Measurements from ENCODE around the gene CRYBG3.

The CRYBG3 gene

GRCh38 chr3:97860364-97860763, 38.6 kb downstream of the CRYBG3 start:
- CTCF ChIA-PET: no interaction called here
- 100% methylated on average over 2 of the region's 2 CpGs for whole genome bisulfite sequencing (ENCODE audit: insufficient coverage)
- H3K4me1 ChIP-seq (ENCODE audit: control extremely low read depth in 1 of 4, control insufficient read depth in 4 of 4, insufficient read depth in 4 of 4, low read length in 3 of 4): no peaks in the 10 kb centered on the region

DNA sequence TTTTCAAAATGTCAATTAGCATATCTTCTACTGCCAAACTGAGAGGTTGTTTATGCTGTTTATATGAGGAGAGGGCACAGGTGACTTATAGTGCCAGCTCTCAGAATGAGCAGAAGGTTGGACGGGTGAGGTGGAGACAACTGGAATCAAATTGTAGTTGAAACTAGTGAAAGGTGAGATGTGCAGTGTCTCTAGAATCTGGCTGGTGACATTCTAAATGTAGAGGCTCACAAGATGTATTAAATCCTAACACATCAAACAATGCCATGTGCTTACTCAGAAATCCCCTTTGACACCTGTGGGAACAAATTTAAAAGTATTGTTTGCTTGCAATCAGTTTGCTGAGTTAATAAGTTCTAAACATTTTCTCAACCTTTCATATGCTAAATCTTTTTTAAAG, 40.8 kb downstream of the CRYBG3 start:
- H3K4me3 ChIP-seq (ENCODE audit: control insufficient read depth in 1 of 7, extremely low read depth in 1 of 7, insufficient read depth in 4 of 7, low read depth in 2 of 7, low read length in 6 of 7): no peak overlapping the region
- no peaks in the 10 kb centered on the region for H3K36me3 ChIP-seq (ENCODE audit: control insufficient read depth in 4 of 4, insufficient read depth in 4 of 4, low read length in 3 of 4)
- ChIA-PET CTCF (no interaction called here), POLR2A (no interaction called here)
- H3K4me1 ChIP-seq (ENCODE audit: control extremely low read depth in 1 of 4, control insufficient read depth in 4 of 4, insufficient read depth in 4 of 4, low read length in 3 of 4): no peaks in the 10 kb centered on the region
- WGBS (ENCODE audit: insufficient coverage): no CpG with 5 or more reads among the region's 1 CpG
- no peaks in the 10 kb centered on the region for H3K27me3 ChIP-seq (replicated peaks in 2 of 5; ENCODE audit: control insufficient read depth in 4 of 5, insufficient read depth in 5 of 5, low read length in 4 of 5)
- H3K9me3 ChIP-seq (ENCODE audit: control extremely low read depth in 1 of 5, control insufficient read depth in 4 of 5, insufficient read depth in 2 of 5, low read depth in 1 of 5, low read length in 4 of 5): peaks cover 0 to 3% (median 0%) of the 10 kb centered on the region in 5 experiments
- no peak for DNase-seq
- H3K27ac ChIP-seq (ENCODE audit: insufficient read depth in 1 of 2, low read depth in 1 of 2, low read length in 2 of 2, poor library complexity in 1 of 2, severe bottlenecking in 2 of 2): no peak overlapping the region

More at GRCh38 chr3:97860364-97860763, 38.6 kb downstream of the CRYBG3 start:
- H3K9me3 ChIP-seq (ENCODE audit: control extremely low read depth in 1 of 5, control insufficient read depth in 4 of 5, insufficient read depth in 2 of 5, low read depth in 1 of 5, low read length in 4 of 5): peaks cover 0 to 3% (median 0%) of the 10 kb centered on the region in 5 experiments
- H3K36me3 ChIP-seq (ENCODE audit: control insufficient read depth in 4 of 4, insufficient read depth in 4 of 4, low read length in 3 of 4): no peaks in the 10 kb centered on the region
- no peak overlapping the region for H3K27ac ChIP-seq (ENCODE audit: insufficient read depth in 1 of 2, low read depth in 1 of 2, low read length in 2 of 2, poor library complexity in 1 of 2, severe bottlenecking in 2 of 2)
- POLR2A ChIA-PET: no interaction called here
- H3K27me3 ChIP-seq (replicated peaks in 2 of 5; ENCODE audit: control insufficient read depth in 4 of 5, insufficient read depth in 5 of 5, low read length in 4 of 5): no peaks in the 10 kb centered on the region
- no peak overlapping the region for H3K4me3 ChIP-seq (ENCODE audit: control insufficient read depth in 1 of 7, extremely low read depth in 1 of 7, insufficient read depth in 4 of 7, low read depth in 2 of 7, low read length in 6 of 7)
- no peak for DNase-seq

DNA sequence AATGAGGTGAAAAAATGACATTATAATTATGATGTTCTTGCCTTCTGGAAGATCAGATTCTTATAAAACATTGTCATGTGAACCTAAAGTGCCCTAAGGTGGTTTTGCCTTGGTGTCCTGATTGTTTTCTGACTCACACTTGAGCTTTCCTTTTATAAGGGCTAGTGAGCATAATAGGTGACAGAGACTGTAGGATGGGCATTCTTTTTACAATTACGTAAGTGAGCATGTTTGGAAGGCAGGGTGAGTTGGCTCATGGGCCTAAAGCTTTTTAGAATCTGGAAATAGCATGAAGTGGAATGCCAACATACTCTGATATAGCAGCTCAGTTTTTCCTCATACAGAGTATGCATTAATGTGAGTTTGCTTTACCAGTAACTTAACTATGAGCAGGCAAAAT, 41.2 kb downstream of the CRYBG3 start:
- ChIA-PET CTCF (no interaction called here), POLR2A (no interaction called here)
- 100% methylated on average over 1 of the region's 1 CpG for WGBS (ENCODE audit: insufficient coverage)
- Histone ChIP-seq H3K4me3 (ENCODE audit: control insufficient read depth in 1 of 7, extremely low read depth in 1 of 7, insufficient read depth in 4 of 7, low read depth in 2 of 7, low read length in 6 of 7) (no peak overlapping the region), H3K36me3 (ENCODE audit: control insufficient read depth in 4 of 4, insufficient read depth in 4 of 4, low read length in 3 of 4) (no peaks in the 10 kb centered on the region), H3K27me3 (replicated peaks in 2 of 5; ENCODE audit: control insufficient read depth in 4 of 5, insufficient read depth in 5 of 5, low read length in 4 of 5) (no peaks in the 10 kb centered on the region), H3K27ac (ENCODE audit: insufficient read depth in 1 of 2, low read depth in 1 of 2, low read length in 2 of 2, poor library complexity in 1 of 2, severe bottlenecking in 2 of 2) (no peak overlapping the region), H3K4me1 (ENCODE audit: control extremely low read depth in 1 of 4, control insufficient read depth in 4 of 4, insufficient read depth in 4 of 4, low read length in 3 of 4) (no peaks in the 10 kb centered on the region), H3K9me3 (ENCODE audit: control extremely low read depth in 1 of 5, control insufficient read depth in 4 of 5, insufficient read depth in 2 of 5, low read depth in 1 of 5, low read length in 4 of 5) (peaks cover 0 to 3% (median 0%) of the 10 kb centered on the region in 5 experiments)
- no peak for DNase-seq

DNA sequence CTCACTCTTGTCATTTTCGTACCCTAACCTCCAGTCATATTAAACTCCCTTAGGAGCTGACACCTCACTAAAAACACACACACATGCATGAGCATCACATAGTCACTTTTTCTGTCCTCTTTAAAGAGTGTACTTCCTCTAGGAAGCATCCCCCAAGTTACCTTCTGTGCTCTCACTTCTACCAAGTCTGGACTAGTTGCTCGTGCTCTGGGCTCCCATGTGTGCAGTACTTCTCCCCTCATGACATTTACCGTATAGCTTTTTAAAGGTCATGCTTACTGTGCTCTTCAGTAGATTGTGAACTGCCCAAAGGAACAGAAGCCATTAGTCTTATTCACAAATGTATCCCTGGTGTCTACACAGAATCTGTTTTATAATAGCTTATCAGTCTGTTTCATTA, 42.0 kb downstream of the CRYBG3 start:
- WGBS (ENCODE audit: insufficient coverage): 93% methylated on average over 3 of the region's 3 CpGs

GRCh38 chr3:97871186-97871585, 49.4 kb downstream of the CRYBG3 start:
- Histone ChIP-seq H3K9me3 (ENCODE audit: control extremely low read depth in 1 of 5, control insufficient read depth in 4 of 5, insufficient read depth in 2 of 5, low read depth in 1 of 5, low read length in 4 of 5) (peaks cover 0 to 5% (median 0%) of the 10 kb centered on the region in 5 experiments), H3K4me1 (ENCODE audit: control extremely low read depth in 1 of 4, control insufficient read depth in 4 of 4, insufficient read depth in 4 of 4, low read length in 3 of 4) (no peaks in the 10 kb centered on the region), H3K36me3 (ENCODE audit: control insufficient read depth in 4 of 4, insufficient read depth in 4 of 4, low read length in 3 of 4) (peaks cover 0 to 3% (median 0%) of the 10 kb centered on the region in 4 experiments), H3K4me3 (ENCODE audit: control insufficient read depth in 1 of 7, extremely low read depth in 1 of 7, insufficient read depth in 4 of 7, low read depth in 2 of 7, low read length in 6 of 7) (no peak overlapping the region), H3K27me3 (replicated peaks in 2 of 5; ENCODE audit: control insufficient read depth in 4 of 5, insufficient read depth in 5 of 5, low read length in 4 of 5) (no peaks in the 10 kb centered on the region), H3K27ac (ENCODE audit: insufficient read depth in 1 of 2, low read depth in 1 of 2, low read length in 2 of 2, poor library complexity in 1 of 2, severe bottlenecking in 2 of 2) (no peak overlapping the region)
- no peak for DNase-seq
- CTCF ChIA-PET: no interaction called here
- 92% methylated on average over 3 of the region's 3 CpGs for WGBS (ENCODE audit: insufficient coverage)
- POLR2A ChIA-PET: no interaction called here

More for the DNA sequence above, 42.0 kb downstream of the CRYBG3 start:
- CTCF ChIA-PET: no interaction called here
- no peak for DNase-seq
- Histone ChIP-seq H3K9me3 (ENCODE audit: control extremely low read depth in 1 of 5, control insufficient read depth in 4 of 5, insufficient read depth in 2 of 5, low read depth in 1 of 5, low read length in 4 of 5) (peaks cover 0 to 1% (median 0%) of the 10 kb centered on the region in 5 experiments), H3K27me3 (replicated peaks in 2 of 5; ENCODE audit: control insufficient read depth in 4 of 5, insufficient read depth in 5 of 5, low read length in 4 of 5) (no peaks in the 10 kb centered on the region), H3K36me3 (ENCODE audit: control insufficient read depth in 4 of 4, insufficient read depth in 4 of 4, low read length in 3 of 4) (no peaks in the 10 kb centered on the region), H3K4me3 (ENCODE audit: control insufficient read depth in 1 of 7, extremely low read depth in 1 of 7, insufficient read depth in 4 of 7, low read depth in 2 of 7, low read length in 6 of 7) (no peak overlapping the region), H3K27ac (ENCODE audit: insufficient read depth in 1 of 2, low read depth in 1 of 2, low read length in 2 of 2, poor library complexity in 1 of 2, severe bottlenecking in 2 of 2) (no peak overlapping the region), H3K4me1 (ENCODE audit: control extremely low read depth in 1 of 4, control insufficient read depth in 4 of 4, insufficient read depth in 4 of 4, low read length in 3 of 4) (no peaks in the 10 kb centered on the region)
- POLR2A ChIA-PET: no interaction called here

DNA sequence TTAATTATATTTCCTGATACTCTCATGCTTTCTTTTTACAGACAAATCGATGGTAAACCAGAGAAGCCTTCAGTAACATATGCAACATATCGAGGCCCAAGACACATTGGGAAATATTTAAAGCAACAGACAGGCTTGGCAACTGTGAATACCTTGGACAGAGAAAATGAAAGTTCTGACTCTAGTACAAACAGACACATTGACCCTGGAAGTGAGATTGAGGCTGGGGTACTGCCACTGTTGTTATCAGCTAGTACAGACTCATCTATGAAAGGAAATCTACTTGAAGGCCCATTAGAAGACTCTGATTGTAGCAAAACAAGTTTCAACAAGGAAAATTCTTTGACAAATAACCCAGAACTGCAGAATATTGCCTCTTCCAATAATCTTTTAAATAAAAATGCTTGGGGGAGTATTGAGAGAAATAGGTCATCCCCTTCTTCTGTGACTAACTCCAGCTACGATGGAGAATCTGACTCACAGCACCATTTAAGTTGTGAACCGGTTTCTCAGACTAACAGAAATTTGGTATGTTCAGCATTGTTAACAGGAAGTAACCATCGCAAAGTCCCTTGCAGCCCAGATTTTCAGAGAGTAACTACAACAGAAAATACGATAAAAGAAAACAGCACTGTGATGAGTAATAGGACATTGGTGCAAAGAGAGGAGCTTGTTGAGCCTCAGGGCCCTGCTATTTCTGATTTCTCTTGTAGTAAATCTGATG, 50.2 kb downstream of the CRYBG3 start:
- no peaks in the 10 kb centered on the region for H3K27me3 ChIP-seq (replicated peaks in 2 of 5; ENCODE audit: control insufficient read depth in 4 of 5, insufficient read depth in 5 of 5, low read length in 4 of 5)
- 94% methylated on average over 6 of the region's 6 CpGs for WGBS (ENCODE audit: insufficient coverage)
- peaks cover 0 to 5% (median 0%) of the 10 kb centered on the region in 5 experiments for H3K9me3 ChIP-seq (ENCODE audit: control extremely low read depth in 1 of 5, control insufficient read depth in 4 of 5, insufficient read depth in 2 of 5, low read depth in 1 of 5, low read length in 4 of 5)
- POLR2A ChIA-PET: no interaction called here
- DNase-seq: no peak
- H3K27ac ChIP-seq (ENCODE audit: insufficient read depth in 1 of 2, low read depth in 1 of 2, low read length in 2 of 2, poor library complexity in 1 of 2, severe bottlenecking in 2 of 2): no peak overlapping the region
- H3K4me1 ChIP-seq (ENCODE audit: control extremely low read depth in 1 of 4, control insufficient read depth in 4 of 4, insufficient read depth in 4 of 4, low read length in 3 of 4): no peaks in the 10 kb centered on the region
- CTCF ChIA-PET: no interaction called here
- peaks cover 0 to 3% (median 0%) of the 10 kb centered on the region in 4 experiments for H3K36me3 ChIP-seq (ENCODE audit: control insufficient read depth in 4 of 4, insufficient read depth in 4 of 4, low read length in 3 of 4)
- H3K4me3 ChIP-seq (ENCODE audit: control insufficient read depth in 1 of 7, extremely low read depth in 1 of 7, insufficient read depth in 4 of 7, low read depth in 2 of 7, low read length in 6 of 7): no peak overlapping the region

DNA sequence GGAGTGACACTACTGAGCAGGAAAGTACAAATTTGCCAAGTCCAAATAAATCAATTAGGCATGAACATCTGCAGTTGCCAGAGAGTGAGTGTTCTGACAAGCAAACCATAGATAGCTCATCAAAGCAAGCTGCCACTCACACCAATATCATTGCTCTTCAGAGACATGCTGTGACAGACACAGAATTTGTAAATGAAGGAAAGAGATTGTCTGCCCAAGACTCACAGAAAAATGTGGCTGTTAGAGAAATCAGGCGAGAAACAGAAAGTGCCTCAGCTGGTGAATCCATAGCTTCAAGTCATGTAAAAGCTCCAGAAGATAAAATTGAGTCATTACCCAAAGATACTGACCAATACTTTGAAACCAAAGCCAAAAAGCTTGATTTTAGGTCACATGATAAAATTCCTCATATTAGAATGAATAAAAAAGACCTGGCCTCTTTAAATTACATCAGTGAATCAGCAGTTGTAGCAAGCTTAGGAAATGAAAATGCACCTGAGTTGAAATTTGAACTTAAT, 50.8 kb downstream of the CRYBG3 start:
- POLR2A ChIA-PET: no interaction called here
- no peak overlapping the region for H3K27ac ChIP-seq (ENCODE audit: insufficient read depth in 1 of 2, low read depth in 1 of 2, low read length in 2 of 2, poor library complexity in 1 of 2, severe bottlenecking in 2 of 2)

More for the DNA sequence above, 50.8 kb downstream of the CRYBG3 start:
- no peaks in the 10 kb centered on the region for H3K4me1 ChIP-seq (ENCODE audit: control extremely low read depth in 1 of 4, control insufficient read depth in 4 of 4, insufficient read depth in 4 of 4, low read length in 3 of 4)
- CTCF ChIA-PET: no interaction called here
- no peak for DNase-seq
- H3K36me3 ChIP-seq (ENCODE audit: control insufficient read depth in 4 of 4, insufficient read depth in 4 of 4, low read length in 3 of 4): peaks cover 0 to 3% (median 0%) of the 10 kb centered on the region in 4 experiments
- WGBS (ENCODE audit: insufficient coverage): 100% methylated on average over 1 of the region's 1 CpG
- peaks cover 0 to 5% (median 0%) of the 10 kb centered on the region in 5 experiments for H3K9me3 ChIP-seq (ENCODE audit: control extremely low read depth in 1 of 5, control insufficient read depth in 4 of 5, insufficient read depth in 2 of 5, low read depth in 1 of 5, low read length in 4 of 5)
- H3K27me3 ChIP-seq (replicated peaks in 2 of 5; ENCODE audit: control insufficient read depth in 4 of 5, insufficient read depth in 5 of 5, low read length in 4 of 5): no peaks in the 10 kb centered on the region
- H3K4me3 ChIP-seq (ENCODE audit: control insufficient read depth in 1 of 7, extremely low read depth in 1 of 7, insufficient read depth in 4 of 7, low read depth in 2 of 7, low read length in 6 of 7): no peak overlapping the region
